ENCODE results near the gene DNAH10.

DNA sequence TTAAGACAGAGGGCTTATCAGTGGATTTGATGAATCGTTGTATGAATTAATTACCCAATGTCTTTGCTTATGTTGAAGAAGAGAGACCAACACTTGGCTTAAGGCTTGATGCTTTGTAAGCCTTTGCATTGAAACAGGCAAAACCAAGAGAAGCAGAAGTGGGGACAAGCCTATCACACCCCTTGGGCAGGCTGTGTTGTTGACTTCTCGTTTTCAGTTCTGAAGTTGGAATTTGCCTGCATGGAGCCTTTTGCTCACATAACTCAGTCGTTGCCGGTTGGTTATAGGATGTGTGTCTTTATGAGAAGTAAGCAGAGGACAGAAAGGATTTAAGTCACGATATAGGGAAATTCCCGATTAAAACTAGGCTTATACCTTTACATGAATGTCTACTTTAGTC is 115.9 kb downstream of the DNAH10 start:
- TF ChIP-seq ZSCAN30 (tag by site-specific recombination; IDR thresholded peaks at IDR 0.05) (no peak), ZNF211 (tag by site-specific recombination; IDR thresholded peaks at IDR 0.05; ENCODE audit: low read depth) (no peak), ZNF24 (tag by site-specific recombination; IDR thresholded peaks at IDR 0.05) (no peak), WT1 (tag by site-specific recombination; IDR thresholded peaks at IDR 0.05) (no peak), ZNF449 (tag by site-specific recombination; IDR thresholded peaks at IDR 0.05) (no peak), ZNF707 (tag by site-specific recombination; IDR thresholded peaks at IDR 0.05) (no peak), ZBTB6 (tag by site-specific recombination; IDR thresholded peaks at IDR 0.05) (no peak), CTCF (tag by site-specific recombination; IDR thresholded peaks at IDR 0.05) (no peak)
- TF ChIP-seq, protein P1, sequence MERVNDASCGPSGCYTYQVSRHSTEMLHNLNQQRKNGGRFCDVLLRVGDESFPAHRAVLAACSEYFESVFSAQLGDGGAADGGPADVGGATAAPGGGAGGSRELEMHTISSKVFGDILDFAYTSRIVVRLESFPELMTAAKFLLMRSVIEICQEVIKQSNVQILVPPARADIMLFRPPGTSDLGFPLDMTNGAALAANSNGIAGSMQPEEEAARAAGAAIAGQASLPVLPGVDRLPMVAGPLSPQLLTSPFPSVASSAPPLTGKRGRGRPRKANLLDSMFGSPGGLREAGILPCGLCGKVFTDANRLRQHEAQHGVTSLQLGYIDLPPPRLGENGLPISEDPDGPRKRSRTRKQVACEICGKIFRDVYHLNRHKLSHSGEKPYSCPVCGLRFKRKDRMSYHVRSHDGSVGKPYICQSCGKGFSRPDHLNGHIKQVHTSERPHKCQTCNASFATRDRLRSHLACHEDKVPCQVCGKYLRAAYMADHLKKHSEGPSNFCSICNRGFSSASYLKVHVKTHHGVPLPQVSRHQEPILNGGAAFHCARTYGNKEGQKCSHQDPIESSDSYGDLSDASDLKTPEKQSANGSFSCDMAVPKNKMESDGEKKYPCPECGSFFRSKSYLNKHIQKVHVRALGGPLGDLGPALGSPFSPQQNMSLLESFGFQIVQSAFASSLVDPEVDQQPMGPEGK (tag by site-specific recombination; IDR thresholded peaks at IDR 0.05), result no peak
